ENCODE results near the gene SHOC2.

- TF ChIP-seq, protein P1, sequence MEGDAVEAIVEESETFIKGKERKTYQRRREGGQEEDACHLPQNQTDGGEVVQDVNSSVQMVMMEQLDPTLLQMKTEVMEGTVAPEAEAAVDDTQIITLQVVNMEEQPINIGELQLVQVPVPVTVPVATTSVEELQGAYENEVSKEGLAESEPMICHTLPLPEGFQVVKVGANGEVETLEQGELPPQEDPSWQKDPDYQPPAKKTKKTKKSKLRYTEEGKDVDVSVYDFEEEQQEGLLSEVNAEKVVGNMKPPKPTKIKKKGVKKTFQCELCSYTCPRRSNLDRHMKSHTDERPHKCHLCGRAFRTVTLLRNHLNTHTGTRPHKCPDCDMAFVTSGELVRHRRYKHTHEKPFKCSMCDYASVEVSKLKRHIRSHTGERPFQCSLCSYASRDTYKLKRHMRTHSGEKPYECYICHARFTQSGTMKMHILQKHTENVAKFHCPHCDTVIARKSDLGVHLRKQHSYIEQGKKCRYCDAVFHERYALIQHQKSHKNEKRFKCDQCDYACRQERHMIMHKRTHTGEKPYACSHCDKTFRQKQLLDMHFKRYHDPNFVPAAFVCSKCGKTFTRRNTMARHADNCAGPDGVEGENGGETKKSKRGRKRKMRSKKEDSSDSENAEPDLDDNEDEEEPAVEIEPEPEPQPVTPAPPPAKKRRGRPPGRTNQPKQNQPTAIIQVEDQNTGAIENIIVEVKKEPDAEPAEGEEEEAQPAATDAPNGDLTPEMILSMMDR (IDR thresholded peaks at IDR 0.05), result no peak
- TF ChIP-seq POLR2A (IDR thresholded peaks at IDR 0.05), result no peak
Measured at GRCh38 chr10:110872145-110872983, 47.0 kb upstream of the SHOC2 start.

Data from ovary (tissue), 3 donors.